Activated CD8-positive, alpha-beta memory T cell treated with anti-CD3 and anti-CD28 coated beads, Interleukin-2, amount 50 U/mL, for 4 hours (primary cell): ENCODE results near the gene RSPH10B.
"Not testable (repeated sequence)": the region's sequence is repeated elsewhere in the genome, so short reads cannot be mapped to it uniquely, and the experiment has no call there.

Source experiments
- DNase-seq: peaks from one replicate; pipeline ENCODE4 v3.0.0-alpha.2; 2020

Gene RSPH10B

GRCh38 chr7:5970347-5970911, at the start of gene RSPH10B:
Gene RSPH10B (minus strand): TSS chr7:5970689. CDS start chr7:5967116, 3,573 bp downstream.
- DNase-seq, result not testable (repeated sequence)

- DNase-seq, result no peak
Measured at GRCh38 chr7:6016653-6016966, 46.1 kb upstream of the RSPH10B start.

- no peak for DNase-seq
Measured at GRCh38 chr7:6015917-6016652, 45.6 kb upstream of the RSPH10B start.

- no peak for DNase-seq
Measured at GRCh38 chr7:6012355-6013104, 42.0 kb upstream of the RSPH10B start.

- no peak for DNase-seq
Measured at GRCh38 chr7:6011541-6011940, 41.1 kb upstream of the RSPH10B start.

- not testable (repeated sequence) for DNase-seq
Measured at GRCh38 chr7:6010370-6010769, 39.9 kb upstream of the RSPH10B start.

GRCh38 chr7:6008668-6009611, 38.5 kb upstream of the RSPH10B start, which contains the start of the genes AIMP2 and PMS2:
Gene AIMP2 (plus strand): TSS chr7:6009272. CDS start chr7:6009364, 92 bp downstream.
Gene PMS2 (minus strand): TSS chr7:6009049. CDS start chr7:6009019, 30 bp downstream.
- DNase-seq, result peak; percentile 97

GRCh38 chr7:6007835-6008590, 37.5 kb upstream of the RSPH10B start:
- DNase-seq, result not testable (repeated sequence)

- no peak for DNase-seq
Measured at GRCh38 chr7:6007386-6007785, 36.9 kb upstream of the RSPH10B start.

GRCh38 chr7:5997210-5997808, 26.8 kb upstream of the RSPH10B start:
- peak; percentile 50 for DNase-seq

GRCh38 chr7:5987061-5987460, 16.6 kb upstream of the RSPH10B start:
- DNase-seq, result not testable (repeated sequence)

GRCh38 chr7:5979680-5980314, 9.3 kb upstream of the RSPH10B start:
- DNase-seq, result not testable (repeated sequence)

- not testable (repeated sequence) for DNase-seq
Measured at GRCh38 chr7:5973580-5973979, 3.1 kb upstream of the RSPH10B start.

- DNase-seq, result not testable (repeated sequence)
Measured at GRCh38 chr7:5963810-5964209, 6.7 kb downstream of the RSPH10B start.

- not testable (repeated sequence) for DNase-seq
Measured at GRCh38 chr7:5963205-5963604, 7.3 kb downstream of the RSPH10B start.

- not testable (repeated sequence) for DNase-seq
Measured at GRCh38 chr7:5934945-5935450, 35.5 kb downstream of the RSPH10B start.

GRCh38 chr7:5931905-5932644, 38.4 kb downstream of the RSPH10B start:
- not testable (repeated sequence) for DNase-seq

GRCh38 chr7:5931250-5931649, 39.2 kb downstream of the RSPH10B start:
- not testable (repeated sequence) for DNase-seq

GRCh38 chr7:5930290-5930689, 40.2 kb downstream of the RSPH10B start:
- DNase-seq, result not testable (repeated sequence)
